KMS-11 (cell line): ENCODE data around the gene NFATC2.

Source experiments
- H2AFZ ChIP-seq: fragments of 200-600 bp; sonication (generic); 2 replicates; pipeline ENCODE4 v1.6.1; 2016; ENCODE audit warnings: antibody characterized with exemption, mixed run types, low read depth
- H3K27ac ChIP-seq: fragments of 200-600 bp; sonication (generic); 2 replicates; pipeline ENCODE4 v1.6.1; 2016; ENCODE audit warnings: mild to moderate bottlenecking, mixed run types
- H3K27me3 ChIP-seq: fragments of 200-600 bp; sonication (generic); 2 replicates; pipeline ENCODE4 v1.6.1; 2017; ENCODE audit warnings: mild to moderate bottlenecking, low read depth, mixed run types, moderate library complexity; ENCODE audit not compliant: insufficient read depth
- H3K36me3 ChIP-seq: fragments of 200-600 bp; sonication (generic); 2 replicates; pipeline ENCODE4 v1.6.1; 2017; ENCODE audit warnings: mild to moderate bottlenecking, mixed run types; ENCODE audit not compliant: insufficient read depth
- H3K4me1 ChIP-seq: fragments of 200-600 bp; sonication (generic); 2 replicates; pipeline ENCODE4 v1.6.1; 2016; ENCODE audit warnings: mild to moderate bottlenecking, low read depth, mixed run types; ENCODE audit not compliant: poor library complexity, severe bottlenecking
- H3K4me2 ChIP-seq: fragments of 200-600 bp; sonication (generic); 2 replicates; pipeline ENCODE4 v1.7.0; 2016; ENCODE audit warnings: mild to moderate bottlenecking, mixed run types
- H3K4me3 ChIP-seq: fragments of 200-600 bp; sonication (generic); IDR thresholded peaks from 2 replicates; pipeline ENCODE4 v1.6.1; 2017; ENCODE audit warnings: low read depth, low read length, mixed read lengths; ENCODE audit not compliant: insufficient read depth
- H3K79me2 ChIP-seq: fragments of 200-600 bp; sonication (generic); 2 replicates; pipeline ENCODE4 v1.6.1; 2016; ENCODE audit warnings: low read depth, mixed run types; ENCODE audit not compliant: insufficient read depth
- H3K9ac ChIP-seq: fragments of 200-600 bp; sonication (generic); 2 replicates; pipeline ENCODE4 v1.6.1; 2016; ENCODE audit warnings: mild to moderate bottlenecking, mixed run types
- H4K20me1 ChIP-seq: fragments of 200-600 bp; sonication (generic); 2 replicates; pipeline ENCODE4 v1.6.1; 2016; ENCODE audit warnings: mild to moderate bottlenecking, mixed run types; ENCODE audit not compliant: insufficient read depth
- CTCF ChIP-seq: fragments of 200-600 bp; sonication (generic); conservative IDR thresholded peaks from 2 replicates; pipeline ENCODE4 v1.6.1; 2017; ENCODE audit warnings: low read depth, mild to moderate bottlenecking, antibody characterized with exemption, low read length, moderate library complexity, mixed read lengths

The NFATC2 gene

GRCh38 chr20:51554538-51555165 is 12.1 kb upstream of the NFATC2 start:
- Histone ChIP-seq H3K9ac (no peak overlapping the region), H3K27me3 (no peaks in the 10 kb centered on the region), H3K36me3 (no peaks in the 10 kb centered on the region), H3K27ac (no peak overlapping the region), H3K4me3 (no peak overlapping the region), H3K4me1 (no peaks in the 10 kb centered on the region), H3K4me2 (no peak overlapping the region), H2AFZ (no peak overlapping the region), H4K20me1 (no peaks in the 10 kb centered on the region), H3K79me2 (no peaks in the 10 kb centered on the region)
- TF ChIP-seq CTCF = no peak

- no peak overlapping the region for H3K9ac ChIP-seq
- no peak overlapping the region for H3K27ac ChIP-seq
- H3K4me2 ChIP-seq = no peak overlapping the region
- no peak for TF ChIP-seq CTCF
- H4K20me1 ChIP-seq = no peaks in the 10 kb centered on the region
- no peaks in the 10 kb centered on the region for H3K27me3 ChIP-seq
- H3K4me3 ChIP-seq = no peak overlapping the region
- no peak overlapping the region for H2AFZ ChIP-seq
- no peaks in the 10 kb centered on the region for H3K4me1 ChIP-seq
- no peaks in the 10 kb centered on the region for H3K36me3 ChIP-seq
- no peaks in the 10 kb centered on the region for H3K79me2 ChIP-seq
Measured at GRCh38 chr20:51553897-51554486, 11.5 kb upstream of the NFATC2 start.

- Histone ChIP-seq H2AFZ (no peak overlapping the region), H3K36me3 (no peaks in the 10 kb centered on the region), H3K27ac (no peak overlapping the region), H4K20me1 (no peaks in the 10 kb centered on the region), H3K4me2 (no peak overlapping the region), H3K4me3 (no peak overlapping the region), H3K9ac (no peak overlapping the region), H3K4me1 (no peaks in the 10 kb centered on the region), H3K79me2 (no peaks in the 10 kb centered on the region), H3K27me3 (no peaks in the 10 kb centered on the region)
- no peak for TF ChIP-seq CTCF
Measured at GRCh38 chr20:51551186-51551585, 8.7 kb upstream of the NFATC2 start.

GRCh38 chr20:51549474-51549873 is 7.0 kb upstream of the NFATC2 start:
- no peak for TF ChIP-seq CTCF
- H4K20me1 ChIP-seq = no peaks in the 10 kb centered on the region
- no peak overlapping the region for H3K4me2 ChIP-seq
- no peak overlapping the region for H3K9ac ChIP-seq
- no peak overlapping the region for H2AFZ ChIP-seq
- no peak overlapping the region for H3K4me3 ChIP-seq
- no peaks in the 10 kb centered on the region for H3K36me3 ChIP-seq
- no peaks in the 10 kb centered on the region for H3K79me2 ChIP-seq
- no peaks in the 10 kb centered on the region for H3K4me1 ChIP-seq
- no peaks in the 10 kb centered on the region for H3K27me3 ChIP-seq
- no peak overlapping the region for H3K27ac ChIP-seq
